Stimulated activated CD8-positive, alpha-beta memory T cell treated with anti-CD3 and anti-CD28 coated beads, Interleukin-2, amount 100 ng/mL, for 48 hours (primary cell): Measurements from ENCODE around the gene TCEAL5.
"Not testable (repeated sequence)": the region's sequence is repeated elsewhere in the genome, so short reads cannot be mapped to it uniquely, and the experiment has no call there.

ENCODE experiments used
- DNase-seq, 2 donors: peaks; one replicate each; pipeline ENCODE4 v3.0.0-alpha.2; 2020; ENCODE audit warnings: low read depth in 2 of 2

TCEAL5 gene

DNA sequence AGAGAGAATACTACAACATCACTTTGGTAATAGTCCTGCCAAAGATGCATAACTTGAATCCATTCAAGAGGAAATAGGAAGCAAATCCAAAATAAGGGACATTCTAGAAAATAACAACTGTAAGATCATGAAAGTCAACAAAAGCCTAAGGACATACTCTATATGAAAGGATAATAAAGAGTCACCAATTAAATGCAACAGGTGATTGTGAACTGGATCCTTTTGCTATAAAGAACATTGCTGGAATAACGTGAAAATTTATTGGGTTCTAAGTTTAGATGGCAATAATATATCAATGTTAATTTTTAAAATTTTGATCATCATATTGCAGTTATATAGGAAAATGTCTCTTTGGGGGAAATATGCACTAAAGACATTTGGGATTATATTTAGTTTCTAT, 41.7 kb downstream of the TCEAL5 start:
- no peak for DNase-seq

DNA sequence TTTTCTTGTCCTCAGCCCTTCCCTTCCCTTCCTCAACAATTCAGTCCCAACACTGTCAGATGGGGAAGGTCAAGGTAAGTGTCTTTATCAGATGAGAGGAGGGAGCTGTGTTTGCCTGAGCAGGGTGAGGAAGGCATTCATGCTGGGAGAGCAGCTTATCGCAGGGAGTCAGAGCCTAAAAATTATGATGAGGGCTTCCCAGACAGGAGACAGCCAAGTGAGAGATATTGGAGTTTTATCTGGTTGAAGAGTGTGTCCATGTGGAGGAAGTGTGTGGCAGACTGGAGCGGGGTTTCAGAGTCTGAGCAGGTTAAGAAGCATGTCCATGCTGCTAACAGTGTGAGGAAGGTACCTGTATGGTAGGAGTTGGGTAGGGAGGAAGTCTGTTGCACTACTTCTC, 43.3 kb downstream of the TCEAL5 start:
- DNase-seq: no peak

- DNase-seq: not testable (repeated sequence)
These were observed 50.6 kb downstream of the TCEAL5 start for GRCh38 chrX:103225918-103226317.
